ENCODE results near the gene STRIP1. TPM values are rescaled to one million over a fixed set of nuclear protein-coding genes. Genes with fewer than 3 reads are reported as not detected.

The STRIP1 gene
- total RNA-seq, 4 donors from 2014 or later: 17.1 to 102 (median 42.0) TPM

DNA sequence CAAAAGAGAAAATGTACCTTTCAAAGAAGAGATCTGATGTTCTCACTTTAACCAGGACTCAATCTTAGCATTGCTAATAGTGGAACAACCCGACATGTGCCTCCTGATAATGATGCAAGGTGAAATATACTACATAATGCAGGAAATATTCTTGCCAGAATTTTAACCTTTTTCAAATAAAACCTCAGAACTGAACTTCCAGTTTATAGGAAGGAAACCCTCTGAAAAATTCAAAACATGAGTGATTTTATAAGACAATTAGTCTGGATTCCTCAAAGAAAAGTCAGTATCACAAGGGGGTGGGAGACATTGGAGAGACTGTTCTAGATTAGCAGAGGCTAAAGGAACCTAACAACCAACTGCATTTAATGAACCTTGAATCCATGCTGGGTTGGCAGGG lies 31.7 kb upstream of the STRIP1 start:
- H3K4me1 ChIP-seq: peaks cover 0 to 11% of the 10 kb centered on the region in 2 donors
- no peak for TF ChIP-seq POLR2A (IDR thresholded peaks at IDR 0.05)
- TF ChIP-seq, protein P1, sequence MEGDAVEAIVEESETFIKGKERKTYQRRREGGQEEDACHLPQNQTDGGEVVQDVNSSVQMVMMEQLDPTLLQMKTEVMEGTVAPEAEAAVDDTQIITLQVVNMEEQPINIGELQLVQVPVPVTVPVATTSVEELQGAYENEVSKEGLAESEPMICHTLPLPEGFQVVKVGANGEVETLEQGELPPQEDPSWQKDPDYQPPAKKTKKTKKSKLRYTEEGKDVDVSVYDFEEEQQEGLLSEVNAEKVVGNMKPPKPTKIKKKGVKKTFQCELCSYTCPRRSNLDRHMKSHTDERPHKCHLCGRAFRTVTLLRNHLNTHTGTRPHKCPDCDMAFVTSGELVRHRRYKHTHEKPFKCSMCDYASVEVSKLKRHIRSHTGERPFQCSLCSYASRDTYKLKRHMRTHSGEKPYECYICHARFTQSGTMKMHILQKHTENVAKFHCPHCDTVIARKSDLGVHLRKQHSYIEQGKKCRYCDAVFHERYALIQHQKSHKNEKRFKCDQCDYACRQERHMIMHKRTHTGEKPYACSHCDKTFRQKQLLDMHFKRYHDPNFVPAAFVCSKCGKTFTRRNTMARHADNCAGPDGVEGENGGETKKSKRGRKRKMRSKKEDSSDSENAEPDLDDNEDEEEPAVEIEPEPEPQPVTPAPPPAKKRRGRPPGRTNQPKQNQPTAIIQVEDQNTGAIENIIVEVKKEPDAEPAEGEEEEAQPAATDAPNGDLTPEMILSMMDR (IDR thresholded peaks at IDR 0.05): no peak

DNA sequence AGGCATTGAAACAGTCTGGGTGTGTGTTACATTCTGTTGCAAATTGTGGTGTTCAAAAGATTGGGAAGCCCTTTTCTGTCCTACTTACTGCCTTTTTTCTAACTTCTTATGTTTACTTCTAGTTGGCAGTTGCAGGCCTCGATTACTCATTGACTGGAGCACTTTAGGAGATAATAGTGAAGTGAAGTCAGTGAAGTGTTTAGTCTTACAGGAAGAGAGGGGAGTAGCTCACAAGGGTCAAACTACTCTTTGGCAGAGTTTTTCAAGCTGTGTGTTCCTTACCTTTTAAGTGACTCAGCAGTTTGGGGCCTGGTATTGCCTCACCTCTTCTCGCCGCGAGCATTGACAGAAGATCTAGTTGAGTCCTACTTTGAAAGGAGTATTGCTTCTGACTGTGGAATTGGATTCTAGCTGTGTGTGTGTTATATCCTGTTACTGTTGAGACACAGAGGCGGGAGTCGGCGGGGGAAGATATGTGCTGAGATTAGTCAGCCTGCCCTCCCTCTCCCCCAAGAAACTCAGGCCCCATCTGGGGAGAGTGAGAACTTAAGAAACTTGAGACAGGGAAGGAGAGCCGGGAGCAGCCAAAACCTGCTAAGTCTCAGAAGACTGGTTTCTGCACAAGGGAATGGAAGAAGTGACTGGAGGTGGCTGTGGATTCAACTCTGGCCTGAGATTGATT lies 30.5 kb upstream of the STRIP1 start:
- Histone ChIP-seq H3K27ac (peak overlapping the region; percentile 83 to 89), H3K4me1 (peaks cover 0 to 11% of the 10 kb centered on the region in 2 donors), H3K36me3 (no peaks in the 10 kb centered on the region), H3K9me3 (no peaks in the 10 kb centered on the region), H3K27me3 (no peaks in the 10 kb centered on the region), H3K4me3 (peak overlapping the region in 1 of 2 donors; percentile 13)
- TF ChIP-seq, protein P1 (IDR thresholded peaks at IDR 0.05): peak in 1 of 4 experiments; percentile 15
- no peak for TF ChIP-seq POLR2A (IDR thresholded peaks at IDR 0.05)
- DNase-seq: peak; percentile 82 to 91
- intact Hi-C loops (cut with DNase I; ENCODE audit: low total_unique reads): no loop called here

More for the DNA sequence above, 31.7 kb upstream of the STRIP1 start:
- intact Hi-C loops (cut with DNase I; ENCODE audit: low total_unique reads): no loop called here
- DNase-seq: no peak
- no peaks in the 10 kb centered on the region for H3K27me3 ChIP-seq
- H3K27ac ChIP-seq: peak overlapping the region; percentile 83 to 89
- H3K36me3 ChIP-seq: no peaks in the 10 kb centered on the region
- H3K4me3 ChIP-seq: no peak overlapping the region
- no peaks in the 10 kb centered on the region for H3K9me3 ChIP-seq

DNA sequence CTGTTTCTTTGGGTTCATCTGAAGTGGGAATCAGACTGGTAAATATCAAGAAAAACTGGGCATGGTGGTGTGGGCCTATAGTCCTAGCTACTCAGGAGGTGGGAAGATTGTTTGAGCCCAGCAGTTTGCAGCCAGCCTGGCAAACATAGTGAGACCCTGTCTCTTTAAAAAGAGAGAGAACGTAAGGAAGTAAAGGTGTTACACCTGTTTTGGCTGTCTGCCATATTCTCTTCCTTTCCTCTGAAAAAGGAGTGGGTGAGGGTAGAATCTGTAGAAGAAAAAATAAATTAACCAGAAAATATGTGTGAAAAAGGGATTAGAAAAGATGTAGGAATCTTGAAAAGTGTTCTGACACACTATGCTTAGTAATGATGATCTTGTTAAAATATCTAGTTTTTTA lies 29.8 kb upstream of the STRIP1 start:
- DNase-seq: no peak
- peak overlapping the region; percentile 83 to 89 for H3K27ac ChIP-seq
- TF ChIP-seq, protein P1 (IDR thresholded peaks at IDR 0.05): no peak
- TF ChIP-seq POLR2A (IDR thresholded peaks at IDR 0.05): no peak
- no peak overlapping the region for H3K4me3 ChIP-seq
- intact Hi-C loops (cut with DNase I; ENCODE audit: low total_unique reads): no loop called here
- no peaks in the 10 kb centered on the region for H3K9me3 ChIP-seq
- H3K36me3 ChIP-seq: no peaks in the 10 kb centered on the region
- no peaks in the 10 kb centered on the region for H3K27me3 ChIP-seq
- H3K4me1 ChIP-seq: peaks cover 0 to 11% of the 10 kb centered on the region in 2 donors

DNA sequence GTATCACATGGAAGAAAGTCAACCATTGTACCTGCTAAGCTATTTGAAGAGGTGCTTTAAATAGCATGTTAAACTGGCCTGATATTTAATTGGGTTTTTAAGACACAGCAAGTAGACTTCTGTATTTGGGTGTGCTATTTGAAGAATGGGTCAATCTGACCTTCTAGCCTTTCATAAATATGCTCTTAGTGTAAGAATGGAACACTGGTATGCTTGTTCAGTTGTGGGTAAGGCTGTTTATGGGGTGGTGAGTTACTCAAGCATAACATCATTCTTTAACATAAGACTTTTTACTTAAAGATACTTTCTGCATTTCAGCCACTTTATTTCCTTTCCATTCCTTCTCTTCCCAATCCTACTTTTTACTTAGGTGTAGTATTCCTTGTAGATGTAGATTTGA lies 28.5 kb upstream of the STRIP1 start:
- no peak for DNase-seq
- peaks cover 0 to 11% of the 10 kb centered on the region in 2 donors for H3K4me1 ChIP-seq
- no peaks in the 10 kb centered on the region for H3K9me3 ChIP-seq
- intact Hi-C loops (cut with DNase I; ENCODE audit: low total_unique reads): no loop called here
- H3K27ac ChIP-seq: peak overlapping the region in 1 of 2 donors; percentile 89
- TF ChIP-seq, protein P1 (IDR thresholded peaks at IDR 0.05): no peak
- TF ChIP-seq POLR2A (IDR thresholded peaks at IDR 0.05): no peak
- no peaks in the 10 kb centered on the region for H3K36me3 ChIP-seq
- no peak overlapping the region for H3K4me3 ChIP-seq
- H3K27me3 ChIP-seq: no peaks in the 10 kb centered on the region

DNA sequence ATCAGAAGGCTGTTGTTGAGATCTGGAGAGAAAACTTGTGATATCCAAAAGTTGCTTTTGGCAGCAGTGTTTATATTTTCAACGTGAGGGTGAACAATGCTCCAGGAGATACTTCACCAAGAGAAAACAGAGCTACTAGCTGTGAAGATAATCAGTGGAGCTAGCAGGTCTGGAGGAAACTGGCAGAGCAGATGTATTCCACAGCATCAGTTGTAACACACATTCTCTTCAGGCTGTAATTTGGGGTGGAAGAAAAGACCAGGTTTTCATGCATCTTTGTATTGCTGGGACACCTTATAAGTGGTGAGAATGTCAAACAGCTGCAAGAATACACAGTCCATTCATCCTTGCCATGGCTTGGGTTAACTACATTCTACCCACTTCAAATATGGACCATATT lies 27.9 kb upstream of the STRIP1 start:
- Histone ChIP-seq H3K9me3 (no peaks in the 10 kb centered on the region), H3K27me3 (no peaks in the 10 kb centered on the region), H3K36me3 (no peaks in the 10 kb centered on the region), H3K4me1 (peaks cover 0 to 11% of the 10 kb centered on the region in 2 donors), H3K27ac (peak overlapping the region in 1 of 2 donors; percentile 89), H3K4me3 (no peak overlapping the region)
- TF ChIP-seq, protein P1 (IDR thresholded peaks at IDR 0.05): no peak
- TF ChIP-seq POLR2A (IDR thresholded peaks at IDR 0.05): no peak
- DNase-seq: no peak
- intact Hi-C loops (cut with DNase I; ENCODE audit: low total_unique reads): no loop called here

All from uterus (tissue), 4 donors.